CD14-positive monocyte (primary cell): Measurements from ENCODE around the gene YTHDC2. TPM values are rescaled to one million over a fixed set of nuclear protein-coding genes. Genes with fewer than 3 reads are reported as not detected.

ENCODE experiments used
- DNase-seq, 3 donors: peaks; one replicate each; pipeline ENCODE4 v3.0.0-alpha.2; 2011 to 2022
- H2AFZ ChIP-seq: 2 replicates; pipeline ENCODE4 v1.6.0; 2012; ENCODE audit warnings: mild to moderate bottlenecking, low read depth, low read length, inconsistent platforms; ENCODE audit not compliant: insufficient read depth, poor library complexity, severe bottlenecking
- H3K27ac ChIP-seq, 2 donors: 1 replicate in 1 of 2; 2 replicates in 1 of 2; pipeline ENCODE4 v1.5.1; 2012 to 2013; ENCODE audit warnings: low read length in 2 of 2, control low read depth in 1 of 2, inconsistent platforms in 1 of 2, low read depth in 1 of 2, mild to moderate bottlenecking in 1 of 2
- H3K27me3 ChIP-seq, 2 donors: one replicate each; pipeline versions ENCODE4 v1.6.0 to v1.6.1; 2011 to 2013; ENCODE audit warnings: low read length in 2 of 2; ENCODE audit not compliant: control insufficient read depth in 2 of 2, insufficient read depth in 2 of 2
- H3K36me3 ChIP-seq, 2 donors: replicated peaks in 1 of 2; 1 replicate in 1 of 2; 2 replicates in 1 of 2; pipeline versions ENCODE4 v1.5.1 to v1.6.1; 2012 to 2013; ENCODE audit warnings: low read length in 2 of 2, control low read depth in 1 of 2, inconsistent platforms in 1 of 2, mild to moderate bottlenecking in 1 of 2; ENCODE audit not compliant: insufficient read depth in 2 of 2, control insufficient read depth in 1 of 2
- H3K4me1 ChIP-seq, 2 donors: 1 replicate in 1 of 2; 2 replicates in 1 of 2; pipeline versions ENCODE4 v1.5.1 to v1.6.1; 2012 to 2013; ENCODE audit warnings: low read length in 2 of 2, control low read depth in 1 of 2, inconsistent platforms in 1 of 2, mild to moderate bottlenecking in 1 of 2, moderate library complexity in 1 of 2; ENCODE audit not compliant: insufficient read depth in 2 of 2, control insufficient read depth in 1 of 2
- H3K4me2 ChIP-seq: replicated peaks from 2 replicates; pipeline ENCODE3; 2012; ENCODE audit warnings: low read length, moderate library complexity, mild to moderate bottlenecking; ENCODE audit not compliant: poor library complexity, severe bottlenecking; ENCODE audit errors: extremely low read depth
- H3K4me3 ChIP-seq, 3 experiments: fragments of 200-600 bp in 1 of 3; sonication (generic) in 1 of 3; replicated peaks in 1 of 3; 1 replicate in 2 of 3; 2 replicates in 1 of 3; pipeline ENCODE4 v1.5.1; 2011 to 2013; ENCODE audit warnings: low read length in 3 of 3, mild to moderate bottlenecking in 3 of 3, control low read depth in 2 of 3, low read depth in 2 of 3, inconsistent platforms in 1 of 3, moderate library complexity in 1 of 3
- H3K79me2 ChIP-seq: 2 replicates; pipeline ENCODE4 v1.6.0; 2012; ENCODE audit warnings: mild to moderate bottlenecking, control low read depth, inconsistent platforms, low read length, moderate library complexity; ENCODE audit not compliant: insufficient read depth
- H3K9ac ChIP-seq: 2 replicates; pipeline ENCODE4 v1.6.0; 2017; ENCODE audit warnings: low read length, mild to moderate bottlenecking; ENCODE audit not compliant: insufficient read depth, poor library complexity, severe bottlenecking
- H3K9me3 ChIP-seq, 2 donors: replicated peaks in 1 of 2; 1 replicate in 1 of 2; 2 replicates in 1 of 2; pipeline versions ENCODE4 v1.5.1 to v1.6.1; 2012 to 2013; ENCODE audit warnings: low read length in 2 of 2, control low read depth in 1 of 2; ENCODE audit not compliant: control insufficient read depth in 1 of 2, insufficient read depth in 1 of 2
- H4K20me1 ChIP-seq: 2 replicates; pipeline ENCODE4 v1.6.0; 2012; ENCODE audit warnings: mild to moderate bottlenecking, low read length, control low read depth, moderate library complexity; ENCODE audit not compliant: insufficient read depth
- H3K27ac Mint-ChIP-seq, 7 donors: one replicate each; pipeline ENCODE4 v1.8.0; 2020; ENCODE audit warnings: mild to moderate bottlenecking in 7 of 7, mixed read lengths in 7 of 7, moderate library complexity in 6 of 7, inconsistent platforms in 2 of 7
- H3K27me3 Mint-ChIP-seq, 3 donors: one replicate each; pipeline ENCODE4 v1.8.0; 2021 to 2022; ENCODE audit warnings: low read depth in 3 of 3, mild to moderate bottlenecking in 3 of 3, mixed read lengths in 3 of 3, moderate library complexity in 3 of 3, inconsistent platforms in 1 of 3
- H3K36me3 Mint-ChIP-seq, 2 donors: one replicate each; pipeline ENCODE4 v1.8.0; 2020; ENCODE audit warnings: mixed read lengths in 2 of 2, inconsistent platforms in 1 of 2, mild to moderate bottlenecking in 1 of 2
- H3K4me1 Mint-ChIP-seq: one replicate; pipeline ENCODE4 v1.8.0; 2020; ENCODE audit warnings: mild to moderate bottlenecking, mixed read lengths
- H3K4me3 Mint-ChIP-seq, 2 donors: one replicate each; pipeline ENCODE4 v1.8.0; 2020; ENCODE audit warnings: mild to moderate bottlenecking in 2 of 2, mixed read lengths in 2 of 2, moderate library complexity in 1 of 2
- H3K9me3 Mint-ChIP-seq, 7 donors: one replicate each; pipeline ENCODE4 v1.8.0; 2020 to 2022; ENCODE audit warnings: mixed read lengths in 7 of 7, mild to moderate bottlenecking in 6 of 7, moderate library complexity in 6 of 7, inconsistent platforms in 2 of 7
- WGBS: methylation state at CpG from one replicate; pipeline ENCODE4 v1.1.5; 2013; ENCODE audit warnings: missing lambda C conversion rate; ENCODE audit not compliant: insufficient coverage; 5-methylcytosine and 5-hydroxymethylcytosine counted together
- intact Hi-C, 2 donors: fragments of 100-400 bp; cut with micrococcal nuclease; formaldehyde crosslinking; loops; one replicate each; pipeline versions ENCODE4 v1.15.0 to v1.15.1; 2023
- polyA plus RNA-seq, 3 donors: library from polyadenylated mRNA; depleted of rRNA in 1 of 3; unstranded in 2 of 3; stranded (reverse) in 1 of 3; fragments of 300-500 nt in 2 of 3; fragments of >200 nt in 1 of 3; fragmentation: Illumina TruSeq in 2 of 3; gene quantifications; 1 replicate in 2 of 3; 2 replicates in 1 of 3; pipeline ENCODE4 v1.2.3, GENCODE V29; 2012 to 2021
- TF ChIP-seq, protein P1 (sequence below): fragments of 200-600 bp; IDR thresholded peaks from one replicate; pipeline ENCODE4 v1.8.0; 2022; ENCODE audit warnings: antibody characterized with exemption, mild to moderate bottlenecking

YTHDC2 gene
- polyA plus RNA-seq, 3 donors = 5.8 to 10.3 (median 10.3) TPM

DNA sequence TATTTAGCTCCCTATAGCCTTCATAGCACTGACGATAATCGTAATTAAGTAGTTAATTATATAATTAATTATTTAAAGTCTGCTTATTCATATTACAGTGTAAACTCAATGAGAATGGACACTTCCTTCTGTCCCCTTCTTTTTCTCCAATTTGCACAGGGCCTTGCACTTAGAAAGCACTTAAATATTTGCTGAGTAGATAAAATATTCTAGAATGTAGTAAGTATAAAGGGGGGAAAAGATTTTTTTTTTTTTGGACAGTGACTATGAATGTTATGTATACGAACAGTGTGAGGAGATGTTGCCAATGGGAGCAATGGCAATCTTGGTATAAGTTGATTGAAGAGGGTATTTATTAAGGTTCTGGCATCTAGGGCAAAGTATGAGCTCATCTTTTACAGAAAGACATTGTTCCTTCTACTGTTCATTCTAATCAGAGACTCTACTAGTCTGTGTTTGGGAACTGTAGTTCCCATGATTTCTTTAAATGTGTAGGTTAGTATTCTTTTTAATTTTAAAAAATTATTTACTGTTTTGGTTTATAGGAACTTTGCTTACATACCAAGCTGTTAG lies 49.4 kb downstream of the YTHDC2 start:
- Histone ChIP-seq H3K27ac (no peak overlapping the region), H4K20me1 (no peaks in the 10 kb centered on the region), H2AFZ (no peak overlapping the region), H3K4me2 (no peak overlapping the region), H3K27me3 (no peaks in the 10 kb centered on the region), H3K9me3 (no peaks in the 10 kb centered on the region), H3K36me3 (peaks cover 58 to 90% of the 10 kb centered on the region in 2 donors), H3K79me2 (no peaks in the 10 kb centered on the region), H3K4me3 (no peak overlapping the region), H3K9ac (no peak overlapping the region), H3K4me1 (no peaks in the 10 kb centered on the region)
- DNase-seq = no peak
- no peaks in the 10 kb centered on the region for H3K9me3 Mint-ChIP-seq
- intact Hi-C loops = no loop called here
- no peak overlapping the region for H3K4me3 Mint-ChIP-seq
- H3K27me3 Mint-ChIP-seq = peaks cover 0 to 1% (median 0%) of the 10 kb centered on the region in 3 donors
- TF ChIP-seq, protein P1, sequence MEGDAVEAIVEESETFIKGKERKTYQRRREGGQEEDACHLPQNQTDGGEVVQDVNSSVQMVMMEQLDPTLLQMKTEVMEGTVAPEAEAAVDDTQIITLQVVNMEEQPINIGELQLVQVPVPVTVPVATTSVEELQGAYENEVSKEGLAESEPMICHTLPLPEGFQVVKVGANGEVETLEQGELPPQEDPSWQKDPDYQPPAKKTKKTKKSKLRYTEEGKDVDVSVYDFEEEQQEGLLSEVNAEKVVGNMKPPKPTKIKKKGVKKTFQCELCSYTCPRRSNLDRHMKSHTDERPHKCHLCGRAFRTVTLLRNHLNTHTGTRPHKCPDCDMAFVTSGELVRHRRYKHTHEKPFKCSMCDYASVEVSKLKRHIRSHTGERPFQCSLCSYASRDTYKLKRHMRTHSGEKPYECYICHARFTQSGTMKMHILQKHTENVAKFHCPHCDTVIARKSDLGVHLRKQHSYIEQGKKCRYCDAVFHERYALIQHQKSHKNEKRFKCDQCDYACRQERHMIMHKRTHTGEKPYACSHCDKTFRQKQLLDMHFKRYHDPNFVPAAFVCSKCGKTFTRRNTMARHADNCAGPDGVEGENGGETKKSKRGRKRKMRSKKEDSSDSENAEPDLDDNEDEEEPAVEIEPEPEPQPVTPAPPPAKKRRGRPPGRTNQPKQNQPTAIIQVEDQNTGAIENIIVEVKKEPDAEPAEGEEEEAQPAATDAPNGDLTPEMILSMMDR = no peak
- H3K4me1 Mint-ChIP-seq = no peaks in the 10 kb centered on the region
- peaks cover 66 to 81% of the 10 kb centered on the region in 2 donors for H3K36me3 Mint-ChIP-seq
- no peak overlapping the region for H3K27ac Mint-ChIP-seq
- 100% methylated on average over 1 of the region's 3 CpGs for WGBS

DNA sequence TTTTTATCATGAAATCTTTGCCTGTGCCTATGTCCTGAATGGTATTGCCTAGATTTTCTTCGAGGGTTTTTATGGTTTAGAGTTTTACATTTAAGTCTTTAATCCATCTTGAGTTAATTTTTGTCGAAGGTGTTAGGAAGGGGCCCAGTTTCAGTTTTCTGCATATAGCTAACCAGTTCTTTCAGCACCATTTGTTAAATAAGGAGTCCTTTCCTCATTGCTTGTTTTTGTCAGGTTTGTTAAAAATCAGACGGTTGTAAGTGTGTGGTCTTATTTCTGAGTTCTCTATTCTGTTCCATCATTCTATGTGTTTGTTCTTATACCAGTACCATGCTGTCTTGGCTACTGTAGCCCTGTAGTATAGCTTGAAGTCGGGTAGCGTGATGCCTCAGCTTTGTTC lies 55.9 kb downstream of the YTHDC2 start:
- H4K20me1 ChIP-seq = no peaks in the 10 kb centered on the region
- H3K4me3 Mint-ChIP-seq = no peak overlapping the region
- TF ChIP-seq, protein P1 = no peak
- H3K27me3 ChIP-seq = no peaks in the 10 kb centered on the region
- peaks cover 82 to 83% of the 10 kb centered on the region in 2 donors for H3K36me3 Mint-ChIP-seq
- peaks cover 45 to 95% of the 10 kb centered on the region in 2 donors for H3K36me3 ChIP-seq
- WGBS = 100% methylated on average over 3 of the region's 5 CpGs
- no peaks in the 10 kb centered on the region for H3K4me1 Mint-ChIP-seq
- no peaks in the 10 kb centered on the region for H3K4me1 ChIP-seq
- peaks cover 5 to 14% (median 6%) of the 10 kb centered on the region in 7 donors for H3K9me3 Mint-ChIP-seq
- H3K79me2 ChIP-seq = no peaks in the 10 kb centered on the region
- H3K27ac Mint-ChIP-seq = no peak overlapping the region
- no peak overlapping the region for H3K27ac ChIP-seq
- intact Hi-C loops = no loop called here
- no peaks in the 10 kb centered on the region for H3K27me3 Mint-ChIP-seq
- H3K4me2 ChIP-seq = no peak overlapping the region
- no peak overlapping the region for H2AFZ ChIP-seq
- H3K9ac ChIP-seq = no peak overlapping the region
- no peak overlapping the region for H3K4me3 ChIP-seq
- H3K9me3 ChIP-seq = no peaks in the 10 kb centered on the region
- DNase-seq = no peak
